22Rv1 (cell line): ENCODE measurements around the gene PPP1R12B.

Experiments
- H3K27ac ChIP-seq: fragments of 450-650 bp; 2 replicates; pipeline ENCODE4 v1.5.1; 2017
- CTCF ChIP-seq: fragments of 450-650 bp; IDR thresholded peaks from 2 replicates; pipeline ENCODE4 v1.5.1; 2017; ENCODE audit warnings: mild to moderate bottlenecking
- ZFX ChIP-seq: fragments of 450-650 bp; IDR thresholded peaks from 2 replicates; pipeline ENCODE4 v1.6.1; 2017; ENCODE audit warnings: antibody characterized with exemption, borderline replicate concordance

The PPP1R12B gene

GRCh38 chr1:202311875-202312635 is 36.4 kb upstream of the PPP1R12B start:
- TF ChIP-seq CTCF (no peak), ZFX (no peak)
- no peak overlapping the region for H3K27ac ChIP-seq

GRCh38 chr1:202315576-202316168 is 32.8 kb upstream of the PPP1R12B start:
- no peak overlapping the region for H3K27ac ChIP-seq
- TF ChIP-seq CTCF: peak; percentile 100
- no peak for TF ChIP-seq ZFX

- no peak for TF ChIP-seq CTCF
- no peak for TF ChIP-seq ZFX
- H3K27ac ChIP-seq: no peak overlapping the region
Observed at GRCh38 chr1:202316186-202316585, 32.3 kb upstream of the PPP1R12B start.

GRCh38 chr1:202317941-202318925 is 30.3 kb upstream of the PPP1R12B start:
- H3K27ac ChIP-seq: no peak overlapping the region
- no peak for TF ChIP-seq ZFX
- TF ChIP-seq CTCF: no peak

GRCh38 chr1:202319381-202320080 is 29.0 kb upstream of the PPP1R12B start:
- H3K27ac ChIP-seq: no peak overlapping the region
- TF ChIP-seq CTCF (no peak), ZFX (no peak)

GRCh38 chr1:202320081-202320405 is 28.5 kb upstream of the PPP1R12B start:
- no peak overlapping the region for H3K27ac ChIP-seq
- no peak for TF ChIP-seq ZFX
- no peak for TF ChIP-seq CTCF
